Activated naive CD4-positive, alpha-beta T cell treated with anti-CD3 and anti-CD28 coated beads, Interleukin-2, amount 50 U/mL, for 24 hours (primary cell): ENCODE measurements around the gene BAIAP3.

Experiments used
- H3K27ac Mint-ChIP-seq: one replicate; pipeline ENCODE4 v1.8.0; 2021; ENCODE audit warnings: mild to moderate bottlenecking, mixed read lengths
- H3K27me3 Mint-ChIP-seq: one replicate; pipeline ENCODE4 v1.8.0; 2021; ENCODE audit warnings: mixed read lengths
- H3K36me3 Mint-ChIP-seq: one replicate; pipeline ENCODE4 v1.8.0; 2021; ENCODE audit warnings: mixed read lengths
- H3K4me1 Mint-ChIP-seq: one replicate; pipeline ENCODE4 v1.8.0; 2021; ENCODE audit warnings: mixed read lengths
- H3K4me3 Mint-ChIP-seq: one replicate; pipeline ENCODE4 v1.8.0; 2021; ENCODE audit warnings: mild to moderate bottlenecking, mixed read lengths
- H3K9me3 Mint-ChIP-seq: one replicate; pipeline ENCODE4 v1.8.0; 2021; ENCODE audit warnings: mixed read lengths

The BAIAP3 gene

GRCh38 chr16:1393613-1394176, 60.2 kb downstream of the BAIAP3 start:
- Mint-ChIP-seq H3K9me3 (no peaks in the 10 kb centered on the region), H3K4me3 (no peak overlapping the region), H3K27me3 (no peaks in the 10 kb centered on the region), H3K36me3 (no peaks in the 10 kb centered on the region), H3K4me1 (no peaks in the 10 kb centered on the region), H3K27ac (no peak overlapping the region)

- Mint-ChIP-seq H3K36me3 (no peaks in the 10 kb centered on the region), H3K27me3 (no peaks in the 10 kb centered on the region), H3K4me1 (no peaks in the 10 kb centered on the region), H3K27ac (no peak overlapping the region), H3K9me3 (no peaks in the 10 kb centered on the region), H3K4me3 (no peak overlapping the region)
These were observed 61.0 kb downstream of the BAIAP3 start for GRCh38 chr16:1394367-1394951.

DNA sequence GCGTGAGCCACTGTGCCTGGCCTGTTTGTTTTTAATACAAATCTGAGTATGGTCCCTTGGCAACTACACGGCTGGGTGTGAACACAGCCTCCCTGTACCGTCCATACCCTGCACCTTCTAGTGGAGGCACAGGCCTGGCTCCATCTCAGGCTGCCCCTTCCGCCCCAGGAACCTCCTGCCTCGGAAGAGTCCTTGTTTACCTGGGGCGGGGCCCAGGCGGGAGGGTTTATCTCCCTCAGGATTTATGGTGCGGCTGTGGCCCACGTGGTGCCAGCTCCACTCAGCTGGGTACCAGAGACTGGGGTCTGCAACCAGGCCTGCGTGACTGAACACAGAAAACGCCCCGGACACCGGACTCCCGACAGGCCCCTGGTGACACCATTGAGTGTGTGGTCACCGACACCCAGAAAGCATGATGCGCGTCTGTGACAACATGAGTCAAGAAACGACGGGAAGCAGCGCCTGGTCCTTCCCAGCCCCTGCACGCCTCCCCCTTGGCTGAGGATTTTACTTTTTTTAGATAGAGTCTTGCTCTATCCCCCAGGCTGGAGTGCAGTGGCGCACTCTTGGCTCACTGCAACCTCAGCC, 62.1 kb downstream of the BAIAP3 start:
- Mint-ChIP-seq H3K27ac (no peak overlapping the region), H3K4me3 (no peak overlapping the region), H3K9me3 (no peaks in the 10 kb centered on the region), H3K27me3 (no peaks in the 10 kb centered on the region), H3K36me3 (no peaks in the 10 kb centered on the region), H3K4me1 (no peaks in the 10 kb centered on the region)

GRCh38 chr16:1397779-1398178, 64.3 kb downstream of the BAIAP3 start:
- H3K27ac Mint-ChIP-seq, result no peak overlapping the region
- H3K9me3 Mint-ChIP-seq, result no peaks in the 10 kb centered on the region
- H3K27me3 Mint-ChIP-seq, result no peaks in the 10 kb centered on the region
- no peaks in the 10 kb centered on the region for H3K4me1 Mint-ChIP-seq
- no peak overlapping the region for H3K4me3 Mint-ChIP-seq
- peaks cover 5% of the 10 kb centered on the region for H3K36me3 Mint-ChIP-seq

DNA sequence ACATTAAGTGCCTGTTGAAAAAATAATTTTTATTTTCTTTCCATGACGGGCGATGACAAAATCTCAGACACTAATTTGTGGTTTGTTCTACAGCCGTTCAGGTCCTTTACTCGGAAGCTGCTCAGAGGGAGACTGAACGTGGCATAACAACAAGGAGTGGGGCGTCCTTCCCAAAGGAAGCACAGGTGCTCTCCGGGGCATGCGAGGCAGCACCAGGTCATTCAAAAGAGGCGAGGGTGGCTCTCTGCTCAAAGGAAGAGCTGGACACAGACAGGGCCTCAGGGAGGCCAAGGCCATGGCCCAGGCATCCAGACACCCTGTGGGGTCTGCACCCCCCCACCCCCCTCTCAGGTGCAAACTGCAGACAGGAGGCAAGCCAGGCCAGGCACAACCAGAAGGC, 64.9 kb downstream of the BAIAP3 start:
- Mint-ChIP-seq H3K4me3 (no peak overlapping the region), H3K36me3 (peaks cover 5% of the 10 kb centered on the region), H3K27me3 (no peaks in the 10 kb centered on the region), H3K4me1 (peaks cover 2% of the 10 kb centered on the region), H3K27ac (no peak overlapping the region), H3K9me3 (no peaks in the 10 kb centered on the region)
